PC-9 (cell line): ENCODE measurements around the gene MZT1. TPM values are rescaled to one million over a fixed set of nuclear protein-coding genes. Genes with fewer than 3 reads are reported as not detected.

ENCODE experiments used
- BruUV-seq: library from RNA; stranded (reverse); fragments of 400-500 nt; replicated peaks from 2 replicates; lab custom pipeline; 2021; lab: Mats Ljungman, UMichigan
- CTCF ChIA-PET: fragments of 300-600 bp; sonication (Branson Sonifier 250); formaldehyde crosslinking; loops from one replicate; lab custom pipeline; 2022; ENCODE audit warnings: antibody characterized with exemption; lab: Charles Lee
- POLR2A ChIA-PET: fragments of 300-600 bp; sonication (Branson Sonifier 250); formaldehyde crosslinking; loops from one replicate; lab custom pipeline; 2022; ENCODE audit warnings: antibody characterized with exemption; ENCODE audit not compliant: unreplicated experiment; lab: Charles Lee
- DNase-seq, 2 experiments: peaks; one replicate each; pipeline versions ENCODE4 v3.0.0 to v3.0.0-alpha.2; 2015 to 2022; ENCODE audit warnings: mixed read lengths in 1 of 2
- H2AFZ ChIP-seq: fragments of 200-600 bp; sonication (generic); 2 replicates; pipeline ENCODE4 v1.8.1; 2017; ENCODE audit warnings: antibody characterized with exemption
- H3F3A ChIP-seq: fragments of 200-600 bp; sonication (generic); 2 replicates; pipeline ENCODE4 v1.8.1; 2017; ENCODE audit warnings: antibody characterized with exemption, mild to moderate bottlenecking, low read depth; ENCODE audit not compliant: insufficient read depth
- H3K27ac ChIP-seq: fragments of 200-600 bp; sonication (generic); 2 replicates; pipeline ENCODE4 v1.6.1; 2016; ENCODE audit warnings: mixed run types
- H3K27me3 ChIP-seq: fragments of 200-600 bp; sonication (generic); 2 replicates; pipeline ENCODE4 v1.6.1; 2016; ENCODE audit warnings: low read depth, mixed run types; ENCODE audit not compliant: insufficient read depth
- H3K36me3 ChIP-seq: fragments of 200-600 bp; sonication (generic); 2 replicates; pipeline ENCODE4 v1.6.1; 2016; ENCODE audit warnings: low read depth, mixed run types
- H3K4me1 ChIP-seq: fragments of 200-600 bp; sonication (generic); replicated peaks from 2 replicates; pipeline ENCODE4 v1.6.1; 2016; ENCODE audit warnings: mixed run types; ENCODE audit not compliant: insufficient read depth
- H3K4me2 ChIP-seq: fragments of 200-600 bp; sonication (generic); 2 replicates; pipeline ENCODE4 v1.6.1; 2017; ENCODE audit warnings: mixed run types
- H3K4me3 ChIP-seq: fragments of 200-600 bp; sonication (generic); 2 replicates; pipeline ENCODE4 v1.6.1; 2016; ENCODE audit warnings: mixed run types
- H3K79me2 ChIP-seq: fragments of 200-600 bp; sonication (generic); 2 replicates; pipeline ENCODE4 v1.6.1; 2017; ENCODE audit warnings: low read depth, mixed run types
- H3K9me2 ChIP-seq: fragments of 200-600 bp; sonication (generic); 2 replicates; pipeline ENCODE4 v1.8.1; 2017; ENCODE audit warnings: mild to moderate bottlenecking; ENCODE audit not compliant: insufficient read depth
- H3K9me3 ChIP-seq: fragments of 200-600 bp; sonication (generic); 2 replicates; pipeline ENCODE4 v1.8.1; 2016; ENCODE audit warnings: low read depth; ENCODE audit not compliant: insufficient read depth
- H4K20me1 ChIP-seq: fragments of 200-600 bp; sonication (generic); 2 replicates; pipeline ENCODE4 v1.8.1; 2017; ENCODE audit not compliant: insufficient read depth
- CTCF ChIP-seq: fragments of 200-600 bp; sonication (generic); conservative IDR thresholded peaks from 2 replicates; pipeline ENCODE4 v1.6.1; 2017; ENCODE audit warnings: mixed run types, antibody characterized with exemption, mild to moderate bottlenecking, moderate library complexity
- EZH2 ChIP-seq: fragments of 200-600 bp; sonication (generic); IDR thresholded peaks from 2 replicates; pipeline ENCODE4 v1.8.0; 2017; ENCODE audit warnings: antibody characterized with exemption, low read depth
- intact Hi-C: fragments of 100-400 bp; cut with micrococcal nuclease; formaldehyde crosslinking; loops from one replicate; pipeline ENCODE4 v1.10.0; 2022; ENCODE audit not compliant: unreplicated experiment
- total RNA-seq: library from RNA; stranded (reverse); gene quantifications from 2 replicates; pipeline ENCODE4 v1.2.3, GENCODE V29; 2021

MZT1 gene
- total RNA-seq, 1 experiment from 2014 or later = 21.0 TPM

- H4K20me1 ChIP-seq = peaks cover 5% of the 10 kb centered on the region; the same call in 1 of the 2 replicates
- no peak overlapping the region for H3K4me3 ChIP-seq
- TF ChIP-seq CTCF (no peak), EZH2 (no peak)
- peaks cover 12% of the 10 kb centered on the region; the same call in 1 of the 2 replicates for H3F3A ChIP-seq
- H3K4me2 ChIP-seq = no peak overlapping the region
- H3K9me3 ChIP-seq = no peaks in the 10 kb centered on the region
- ChIA-PET CTCF (no interaction called here), POLR2A (no interaction called here)
- H3K79me2 ChIP-seq = no peaks in the 10 kb centered on the region
- H3K36me3 ChIP-seq = peaks cover 44% of the 10 kb centered on the region
- DNase-seq = no peak
- no peak overlapping the region for H2AFZ ChIP-seq
- no peaks in the 10 kb centered on the region for H3K9me2 ChIP-seq
- intact Hi-C loops = no loop called here
- H3K4me1 ChIP-seq = no peaks in the 10 kb centered on the region
- no TSS peak for BruUV-seq
- H3K27ac ChIP-seq = no peak overlapping the region
- no peaks in the 10 kb centered on the region for H3K27me3 ChIP-seq
Observed at GRCh38 chr13:72760189-72760588, 32.8 kb upstream of the MZT1 start.

DNA sequence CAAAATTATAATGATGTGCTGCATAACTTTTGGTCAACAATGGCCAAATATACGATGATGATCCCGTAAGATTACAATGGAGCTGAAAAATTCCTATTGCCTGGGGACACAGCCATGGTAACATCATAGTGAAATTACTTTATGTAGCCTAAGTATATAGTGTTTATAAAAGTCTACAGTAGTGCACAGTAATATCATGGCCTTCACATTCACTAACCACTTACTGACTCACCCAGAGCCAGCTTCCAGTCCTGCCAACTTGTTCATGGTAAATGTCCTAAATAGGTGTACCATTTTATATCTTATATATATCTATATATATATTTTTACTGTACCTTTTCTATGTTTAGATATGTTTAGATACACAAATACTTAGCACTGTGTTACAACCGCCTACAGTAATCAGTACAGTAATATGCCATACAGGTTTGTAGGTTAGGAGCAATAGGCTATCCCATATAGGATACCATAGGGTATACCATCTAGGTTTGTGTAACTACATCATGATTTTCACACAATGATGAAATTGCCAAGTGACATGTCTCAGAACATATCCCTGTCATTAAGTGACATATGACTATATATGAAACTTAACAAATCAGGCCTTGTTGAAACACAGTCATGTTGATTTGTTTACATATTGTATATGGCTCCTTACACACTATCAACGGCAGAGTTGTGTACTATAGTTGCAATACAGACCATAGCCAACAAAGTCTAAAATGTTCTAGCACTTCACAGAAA lies 30.5 kb upstream of the MZT1 start:
- BruUV-seq = TSS peak; percentile 3
- no peak for DNase-seq

DNA sequence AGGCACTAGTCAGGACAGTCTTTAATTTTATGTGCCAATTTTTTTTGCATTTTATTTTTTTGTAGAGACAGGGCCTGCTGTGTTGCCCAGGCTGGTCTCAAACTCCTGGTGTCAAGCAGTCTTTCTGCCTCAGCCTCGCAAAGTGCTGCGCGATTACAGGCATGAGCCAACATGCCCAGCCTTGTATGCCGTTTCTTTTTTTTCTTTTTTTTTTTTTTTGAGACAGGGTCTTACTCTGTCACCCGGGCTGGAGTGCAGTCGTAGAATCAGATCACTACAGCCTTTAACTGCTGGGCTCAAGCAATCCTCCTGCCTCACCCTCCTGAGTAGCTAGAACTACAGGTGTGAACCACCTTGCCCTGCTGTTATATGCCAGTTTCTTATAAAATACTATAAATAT lies 26.7 kb upstream of the MZT1 start:
- Histone ChIP-seq H3K79me2 (no peaks in the 10 kb centered on the region), H3K36me3 (peaks cover 38% of the 10 kb centered on the region), H3K4me2 (no peak overlapping the region), H3K9me3 (no peaks in the 10 kb centered on the region), H2AFZ (no peak overlapping the region), H3K4me3 (no peak overlapping the region), H3K27ac (no peak overlapping the region), H4K20me1 (peaks cover 13% of the 10 kb centered on the region; the same call in 1 of the 2 replicates), H3F3A (peaks cover 9% of the 10 kb centered on the region; the same call in 1 of the 2 replicates), H3K9me2 (no peaks in the 10 kb centered on the region), H3K4me1 (no peaks in the 10 kb centered on the region), H3K27me3 (no peaks in the 10 kb centered on the region)
- intact Hi-C loops = no loop called here
- DNase-seq = no peak
- POLR2A ChIA-PET = no interaction called here
- no TSS peak for BruUV-seq
- TF ChIP-seq CTCF (no peak), EZH2 (no peak)
- CTCF ChIA-PET = no interaction called here

More for the DNA sequence above, 30.5 kb upstream of the MZT1 start:
- Histone ChIP-seq H3K27ac (no peak overlapping the region), H3K9me3 (no peaks in the 10 kb centered on the region), H3K4me2 (no peak overlapping the region), H3K4me3 (no peak overlapping the region), H3K27me3 (no peaks in the 10 kb centered on the region), H3K4me1 (no peaks in the 10 kb centered on the region), H3F3A (peaks cover 12% of the 10 kb centered on the region; the same call in 1 of the 2 replicates), H3K9me2 (no peaks in the 10 kb centered on the region), H3K36me3 (peaks cover 51% of the 10 kb centered on the region), H3K79me2 (no peaks in the 10 kb centered on the region), H4K20me1 (peaks cover 5% of the 10 kb centered on the region; the same call in 1 of the 2 replicates), H2AFZ (no peak overlapping the region)
- no peak for TF ChIP-seq CTCF
- TF ChIP-seq EZH2 = no peak
- CTCF ChIA-PET = no interaction called here
- POLR2A ChIA-PET = no interaction called here
- intact Hi-C loops = no loop called here
